Stimulated activated CD4-positive, alpha-beta T cell treated with anti-CD3 and anti-CD28 coated beads, Interleukin-2, amount 100 ng/mL, for 24 hours (primary cell): ENCODE measurements around the gene DGCR2.
"Not testable (repeated sequence)": the region's sequence is repeated elsewhere in the genome, so short reads cannot be mapped to it uniquely, and the experiment has no call there.

ENCODE experiments used
- DNase-seq, 2 donors: peaks; one replicate each; pipeline ENCODE4 v3.0.0-alpha.2; 2020

Gene DGCR2

GRCh38 chr22:19122143-19122751 lies at the start of gene DGCR2:
DGCR2 (minus strand) TSS chr22:19122412; CDS start chr22:19122206, 206 bp downstream.
- peak; percentile 96 to 98 for DNase-seq

GRCh38 chr22:19169947-19170318 lies 47.7 kb upstream of the DGCR2 start:
- peak in 1 of 2 donors; percentile 13 for DNase-seq

GRCh38 chr22:19169002-19169946 lies 47.1 kb upstream of the DGCR2 start:
- peak in 1 of 2 donors; percentile 20 for DNase-seq

DNA sequence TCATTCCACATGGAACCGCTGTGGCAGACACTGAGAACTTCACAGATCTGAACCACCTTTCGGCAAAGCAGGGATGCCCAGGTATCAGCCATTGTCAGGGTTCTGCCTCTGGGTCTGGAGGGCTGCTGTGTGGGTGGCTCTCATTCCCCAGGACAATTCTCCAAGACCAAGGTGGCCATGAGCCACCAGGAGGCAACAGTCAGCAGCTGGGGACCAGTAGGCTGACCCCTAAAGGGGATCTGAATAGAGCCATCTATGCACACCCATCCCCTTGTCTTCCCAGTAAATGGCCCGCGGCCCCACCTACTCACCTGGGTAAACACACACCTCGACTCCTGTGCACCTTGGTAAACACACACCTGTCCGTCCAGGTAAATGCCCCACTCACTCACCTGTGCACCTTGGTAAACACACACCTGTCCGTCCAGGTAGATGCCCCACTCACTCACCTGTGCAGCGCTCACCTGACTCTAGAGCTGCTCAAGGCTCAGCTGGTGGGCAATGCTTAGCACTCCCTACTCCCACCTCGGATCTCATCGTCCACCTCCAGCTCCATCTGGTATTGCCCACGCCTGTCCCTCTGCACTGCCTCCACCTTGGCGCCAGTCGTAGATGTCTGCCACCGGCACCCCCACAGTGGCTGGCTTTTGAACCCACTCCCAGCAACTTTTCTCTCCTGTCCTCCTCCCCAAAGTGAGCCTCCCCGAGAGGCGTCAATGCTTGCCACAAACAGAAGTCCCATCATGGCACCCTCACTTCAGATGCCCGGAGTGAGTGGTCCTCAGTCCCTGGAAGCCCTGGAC lies 46.1 kb upstream of the DGCR2 start:
- no peak for DNase-seq

DNA sequence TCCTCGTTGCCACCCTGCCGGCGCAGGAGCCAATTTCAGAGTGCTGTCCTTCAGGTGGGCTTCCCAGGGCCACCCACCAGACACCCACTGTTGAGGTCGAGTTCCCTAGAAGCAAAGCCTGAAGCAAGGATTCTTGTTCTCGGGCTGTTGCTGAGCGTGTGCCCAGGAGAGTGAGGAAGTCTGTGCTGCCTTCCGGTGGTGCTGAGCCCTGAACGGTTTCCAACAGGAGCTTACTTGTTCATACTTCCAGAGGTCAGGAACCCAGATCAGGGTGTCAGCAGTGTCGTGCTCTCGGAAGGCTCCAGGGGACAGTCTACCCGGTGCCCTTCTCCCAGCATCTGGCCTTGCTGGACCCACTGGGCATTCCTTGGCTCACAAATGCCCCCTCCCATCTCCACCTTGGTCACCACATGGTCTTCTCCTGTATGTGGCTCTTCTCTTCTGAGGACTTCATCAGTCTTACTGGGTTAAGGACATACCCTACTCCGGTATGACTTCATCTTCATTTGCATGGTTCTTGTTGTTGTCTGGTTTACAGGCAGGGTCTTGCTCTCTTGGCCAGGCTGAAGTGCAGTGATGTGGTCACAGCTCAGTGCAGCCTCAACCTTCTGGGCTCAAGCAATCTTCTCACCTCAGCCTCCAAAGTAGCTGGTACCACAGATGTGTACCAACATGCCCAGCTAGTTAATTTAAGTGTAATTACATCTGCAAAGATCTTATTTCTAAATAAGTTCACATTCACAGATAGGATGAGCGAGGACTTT lies 45.1 kb upstream of the DGCR2 start:
- DNase-seq, result no peak

- DNase-seq, result no peak
Observed at GRCh38 chr22:19166421-19166820, 44.2 kb upstream of the DGCR2 start.

DNA sequence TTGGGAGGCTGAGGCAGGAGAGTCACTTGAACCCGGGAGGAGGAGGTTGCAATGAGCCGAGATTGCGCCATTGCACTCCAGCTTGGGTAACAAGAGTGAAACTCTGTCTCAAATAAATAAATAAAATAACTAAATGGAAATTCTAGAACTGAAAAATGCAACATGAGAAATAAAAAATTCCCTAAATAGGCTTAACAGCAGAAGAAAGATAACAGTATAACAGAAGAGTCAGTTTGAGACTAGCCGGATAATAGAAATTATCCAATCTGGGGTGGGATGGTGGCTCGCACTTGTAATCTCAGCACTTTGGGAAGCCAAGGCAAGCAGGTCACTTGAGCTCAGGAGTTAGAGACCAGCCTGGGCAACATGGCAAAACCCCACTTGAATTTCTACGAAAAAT lies 42.2 kb upstream of the DGCR2 start:
- DNase-seq, result no peak

DNA sequence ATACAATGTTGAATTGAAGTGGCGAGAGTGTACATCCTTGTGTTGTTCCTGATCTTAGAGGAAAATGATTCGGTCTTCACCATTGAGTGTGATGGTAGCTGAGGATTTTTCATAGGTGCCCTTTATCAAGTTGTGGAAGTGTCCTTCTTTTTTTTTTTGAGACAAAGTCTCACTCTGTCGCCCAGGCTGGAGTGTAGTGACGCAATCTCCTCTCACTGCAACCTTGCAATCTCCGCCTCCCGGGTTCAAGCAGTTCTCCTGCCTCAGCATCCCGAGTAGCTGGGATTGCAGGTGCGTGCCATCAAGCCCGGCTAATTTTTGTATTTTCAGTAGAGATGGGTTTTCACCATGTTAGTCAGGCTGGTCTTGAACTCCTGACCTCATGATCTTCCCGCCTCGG lies 36.4 kb upstream of the DGCR2 start:
- not testable (repeated sequence) for DNase-seq

GRCh38 chr22:19156109-19156508 lies 33.9 kb upstream of the DGCR2 start:
- DNase-seq, result not testable (repeated sequence)

DNA sequence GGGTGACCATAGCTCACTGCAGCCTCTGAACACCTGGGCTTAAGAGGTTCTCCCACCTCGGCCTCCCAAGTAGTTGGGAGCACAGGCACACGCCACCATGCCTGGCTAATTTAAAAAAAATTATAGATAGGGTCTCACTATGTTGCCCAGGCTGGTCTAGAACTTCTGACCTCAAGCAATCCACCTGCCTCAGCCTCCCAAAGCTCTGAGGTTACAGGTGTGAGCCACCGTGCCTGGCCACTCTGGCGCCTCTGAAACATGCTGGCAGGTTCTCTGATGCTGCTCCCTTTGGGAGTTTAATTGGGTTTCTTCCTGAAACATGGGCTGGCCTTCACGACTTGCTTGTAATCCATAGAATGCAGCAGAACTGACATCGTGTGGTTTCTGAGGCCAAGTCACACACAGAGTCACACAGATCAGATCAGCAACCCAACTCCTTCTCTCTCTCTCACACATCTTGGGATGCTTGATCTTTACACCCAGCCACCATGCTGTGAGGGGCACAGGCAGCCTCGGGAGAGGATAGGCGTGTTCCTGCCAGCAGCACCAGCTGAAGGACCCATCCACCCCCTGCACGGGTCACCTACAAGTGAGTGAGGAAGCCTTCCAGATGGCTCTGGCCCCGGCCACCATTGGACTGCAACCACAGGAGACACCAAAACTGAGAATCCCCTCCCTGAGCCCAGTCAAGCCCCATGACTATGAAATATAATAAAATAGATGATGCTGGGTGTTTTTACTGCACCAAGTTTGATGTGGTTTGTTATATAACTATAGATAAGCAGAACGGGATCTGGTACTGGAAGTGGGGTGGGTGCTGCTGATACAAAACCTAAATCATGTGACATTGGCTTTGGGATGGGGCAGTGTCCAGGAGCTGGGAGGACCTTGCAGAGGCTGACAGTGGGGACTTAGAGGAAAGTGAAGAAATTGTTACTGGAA lies 31.0 kb upstream of the DGCR2 start:
- DNase-seq, result no peak

GRCh38 chr22:19151329-19152191 lies 29.3 kb upstream of the DGCR2 start:
- no peak for DNase-seq

DNA sequence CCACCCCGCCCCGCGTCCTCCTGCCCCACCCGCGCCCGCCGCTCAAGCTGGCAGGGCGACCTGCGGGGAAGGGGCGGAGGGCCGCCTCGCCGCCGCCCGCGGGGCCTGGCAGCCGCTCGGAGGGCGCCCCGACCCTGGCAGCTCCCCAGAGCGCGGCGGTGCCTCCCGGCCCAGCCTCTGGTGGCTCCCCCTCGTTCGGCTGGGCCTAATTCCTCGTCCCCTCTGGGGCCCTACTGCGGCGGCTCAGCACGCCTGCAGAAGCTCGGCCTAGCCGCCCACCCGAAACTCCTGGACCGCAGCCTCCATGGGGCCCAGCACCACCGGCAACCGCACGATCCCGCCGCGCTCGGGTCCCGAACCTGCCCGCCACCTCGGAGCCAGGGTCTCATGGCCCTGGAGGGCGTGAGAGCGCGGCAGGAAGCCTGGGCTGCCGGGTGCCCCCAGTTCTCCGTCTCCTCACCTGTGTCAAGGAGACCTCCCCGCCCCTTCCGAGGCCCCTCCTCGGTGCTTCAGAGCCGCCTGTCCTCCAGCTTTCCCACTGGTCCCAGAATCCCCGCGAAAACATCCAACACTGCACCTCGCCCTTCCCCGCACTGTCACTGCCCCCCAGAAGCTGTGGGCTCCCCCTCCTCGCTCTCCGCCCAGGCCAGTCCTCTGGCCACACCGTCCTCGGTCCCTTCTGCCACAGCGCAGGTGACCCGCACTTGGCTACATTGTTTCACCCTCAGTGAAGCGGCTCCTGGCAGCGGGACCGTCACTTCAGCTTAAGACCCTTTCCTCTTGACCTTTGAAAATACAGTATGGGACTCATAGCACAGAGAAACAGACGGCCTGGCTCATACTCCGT lies 28.5 kb upstream of the DGCR2 start:
- no peak for DNase-seq

DNA sequence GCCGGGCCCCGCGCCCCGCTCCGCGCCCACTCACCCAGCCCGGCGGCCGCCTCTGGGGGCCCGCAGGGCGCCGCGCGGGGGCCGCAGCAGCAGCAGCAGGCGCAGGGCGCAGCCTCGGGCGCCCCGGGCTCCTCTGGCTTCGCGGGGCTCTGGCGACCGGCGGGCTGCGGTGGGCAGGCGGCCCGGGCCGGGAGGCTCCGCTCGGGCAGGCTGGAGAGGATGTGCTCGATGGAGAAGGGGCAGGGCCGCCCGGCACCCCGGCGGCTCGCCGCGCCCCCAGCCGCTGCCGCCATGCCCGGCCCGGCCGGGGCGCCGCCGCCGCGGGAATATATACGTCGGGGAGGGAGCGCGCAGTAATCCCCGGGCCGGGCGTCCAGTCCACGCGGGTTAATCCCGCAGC lies 27.8 kb upstream of the DGCR2 start, which contains the start of gene GSC2:
Gene GSC2, minus strand, starts transcription at position 302 of the 400 bp plus-strand sequence. Its CDS starts 9 bp downstream, at position 293.
- DNase-seq, result no peak

- DNase-seq, result peak; percentile 37 to 52
Observed at GRCh38 chr22:19149047-19149883, 27.1 kb upstream of the DGCR2 start.

DNA sequence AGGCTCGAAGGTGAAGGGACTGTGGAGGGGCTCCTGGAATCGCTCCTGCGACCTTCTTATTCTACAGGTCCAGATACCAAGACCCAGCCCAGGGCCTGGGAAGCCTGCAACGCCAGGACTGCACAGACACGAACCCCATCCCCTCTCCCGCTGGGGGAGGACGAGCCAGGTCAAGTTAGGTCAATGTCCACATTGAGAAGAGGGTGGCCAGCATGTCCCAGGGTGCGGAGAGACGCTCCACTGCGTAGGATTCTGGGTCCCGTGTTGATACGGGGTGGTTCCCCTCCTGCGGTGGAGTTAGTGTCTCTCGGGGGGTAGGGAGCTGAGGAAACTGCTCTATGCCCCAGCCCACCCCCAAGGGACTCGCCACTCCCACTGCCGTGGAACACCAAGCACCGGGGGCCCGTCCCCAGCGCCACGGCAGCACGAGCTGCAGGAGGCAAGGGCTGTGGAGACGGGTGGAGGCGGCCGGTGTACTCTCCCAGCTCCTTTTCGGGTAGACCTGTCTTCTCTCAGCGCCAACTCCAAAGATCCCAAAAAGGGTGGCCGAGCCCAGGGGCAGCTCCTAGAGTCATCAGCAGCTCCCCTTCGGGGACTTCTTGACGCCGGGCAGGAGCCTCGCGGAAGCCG lies 26.3 kb upstream of the DGCR2 start:
- DNase-seq, result no peak

GRCh38 chr22:19147195-19147780 lies 25.1 kb upstream of the DGCR2 start:
- no peak for DNase-seq

DNA sequence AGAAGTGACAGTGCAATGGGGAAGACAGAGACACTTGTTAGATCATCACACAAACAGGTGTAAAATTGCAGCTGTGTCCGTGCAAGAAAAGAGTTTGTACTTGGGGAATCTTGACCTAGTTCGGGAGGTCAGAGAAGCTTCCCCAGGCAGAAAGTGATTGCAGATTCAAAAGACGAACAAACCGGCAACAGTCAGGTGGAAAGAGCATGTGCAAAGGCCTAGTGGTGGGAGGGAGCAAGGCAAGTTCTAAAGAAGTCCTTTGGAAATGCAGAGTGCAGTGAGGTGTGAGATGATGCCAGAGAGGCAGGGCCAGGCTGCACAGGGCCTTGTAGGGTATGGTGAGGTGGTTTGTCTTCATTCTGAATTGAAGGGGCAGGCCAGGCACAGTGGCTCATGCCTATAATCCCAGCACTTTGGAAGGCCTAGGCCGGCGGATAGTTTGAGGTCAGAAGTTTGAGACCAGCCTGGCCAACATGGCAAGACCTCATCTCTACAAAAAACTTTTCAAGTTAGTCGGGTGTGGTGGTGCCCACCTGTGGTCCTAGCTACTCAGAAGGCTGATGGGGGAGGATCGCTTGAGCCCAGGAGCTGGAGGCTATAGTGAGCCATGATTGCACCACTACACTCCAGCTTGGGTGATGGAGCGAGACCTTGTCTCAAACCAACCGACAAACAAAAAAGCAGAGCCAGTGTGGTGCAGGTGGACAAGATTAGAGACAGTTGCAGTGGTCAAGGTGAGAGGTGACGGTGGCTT lies 24.2 kb upstream of the DGCR2 start:
- DNase-seq, result no peak
